Measurements from ENCODE around the gene PRKAR2A.
"Not testable (repeated sequence)": the region's sequence is repeated elsewhere in the genome, so short reads cannot be mapped to it uniquely, and the experiment has no call there.

The PRKAR2A gene

GRCh38 chr3:48835650-48836366 lies 11.9 kb downstream of the PRKAR2A start:
- peak; percentile 56 for DNase-seq (ENCODE audit: low read depth, low spot score)

GRCh38 chr3:48832684-48833083 lies 15.0 kb downstream of the PRKAR2A start:
- DNase-seq (ENCODE audit: low read depth, low spot score) = no peak

DNA sequence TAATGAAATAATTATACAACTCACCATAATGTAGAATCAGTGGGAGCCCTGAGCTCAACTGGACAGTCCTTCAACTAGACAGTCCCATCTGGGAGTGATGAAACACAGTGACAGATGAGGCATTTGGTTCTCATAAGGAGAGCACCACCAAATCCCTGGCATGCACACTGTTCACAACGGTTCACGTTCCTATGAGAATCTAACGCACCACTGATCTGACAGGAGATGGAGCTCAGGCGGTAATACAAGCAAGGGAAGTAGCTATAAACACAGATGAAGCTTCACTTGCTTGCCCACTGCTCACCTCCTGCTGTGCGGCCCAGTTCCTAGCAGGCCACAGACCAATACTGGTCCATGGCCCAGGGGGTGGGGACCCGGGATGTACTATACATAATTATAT lies 17.0 kb downstream of the PRKAR2A start:
- no peak for DNase-seq (ENCODE audit: low read depth, low spot score)

DNA sequence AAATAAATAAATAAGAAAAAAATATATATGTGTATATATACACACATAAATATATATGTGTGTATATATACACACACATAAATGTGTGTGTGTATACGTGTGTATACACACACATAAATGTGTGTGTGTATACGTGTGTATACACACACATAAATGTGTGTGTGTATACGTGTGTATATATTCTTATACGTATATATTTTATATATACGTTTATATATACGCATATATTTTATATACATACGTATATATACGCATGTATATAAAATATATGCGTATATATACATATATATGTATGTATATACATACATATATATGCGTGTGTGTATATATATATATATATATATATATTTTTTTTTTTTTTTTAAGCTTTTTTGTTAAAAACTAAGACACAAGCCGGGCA lies 18.1 kb downstream of the PRKAR2A start:
- not testable (repeated sequence) for DNase-seq (ENCODE audit: low read depth, low spot score)

DNA sequence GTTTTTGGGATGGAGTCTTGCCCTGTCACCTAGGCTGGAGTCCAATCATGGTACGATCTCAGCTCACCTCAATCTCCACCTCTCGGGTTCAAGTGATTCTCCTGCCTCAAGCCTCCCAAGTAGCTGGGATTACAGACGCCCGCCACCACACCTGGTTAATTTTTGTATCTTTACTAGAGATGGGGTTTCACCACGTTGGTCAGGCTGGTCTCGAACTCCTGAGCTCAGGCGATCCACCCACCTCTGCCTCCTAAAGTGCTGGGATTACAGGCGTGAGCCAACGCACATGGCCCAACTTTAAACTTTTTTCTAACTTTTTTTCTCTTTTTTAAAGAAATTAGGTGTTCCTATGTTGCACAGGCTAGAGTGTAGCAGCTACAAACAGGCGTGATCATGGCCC lies 19.8 kb downstream of the PRKAR2A start:
- not testable (repeated sequence) for DNase-seq (ENCODE audit: low read depth, low spot score)

- no peak for DNase-seq (ENCODE audit: low read depth, low spot score)
Observed at GRCh38 chr3:48826451-48826850, 21.2 kb downstream of the PRKAR2A start.

DNA sequence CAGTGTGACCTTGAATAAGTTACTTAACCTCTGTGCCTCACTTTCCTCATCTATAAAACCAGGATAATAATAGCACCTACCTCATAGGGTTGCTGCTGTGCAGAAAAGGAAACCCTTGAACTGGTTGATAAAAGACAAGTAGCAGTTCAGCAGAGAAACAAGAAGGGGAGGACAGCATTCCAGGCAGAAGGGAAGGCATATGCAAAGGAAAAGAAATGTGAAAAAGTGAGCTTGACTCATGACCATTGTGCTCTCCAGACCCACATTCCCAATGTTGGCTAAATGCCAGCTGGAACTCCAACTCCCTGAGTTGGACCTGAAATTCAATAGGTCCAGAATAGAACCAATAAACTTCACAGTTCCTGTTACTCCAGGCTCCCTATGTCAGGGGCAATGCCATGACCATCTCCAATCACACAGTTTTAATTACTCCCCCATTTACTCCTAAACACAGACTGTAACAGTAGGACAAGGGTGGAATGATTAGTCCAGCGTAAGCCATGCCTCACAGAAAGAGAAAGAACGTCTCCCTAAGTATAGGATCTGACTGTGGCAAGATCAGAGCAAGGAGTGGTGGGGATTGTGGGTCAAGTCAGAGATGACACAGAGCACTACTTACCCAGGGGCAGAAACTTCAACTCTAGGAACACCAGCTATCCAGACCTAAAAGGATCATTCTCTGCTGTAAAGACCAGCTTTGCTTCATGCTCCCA lies 26.9 kb downstream of the PRKAR2A start:
- no peak for DNase-seq (ENCODE audit: low read depth, low spot score)

GRCh38 chr3:48819234-48820221 lies 28.1 kb downstream of the PRKAR2A start:
- no peak for DNase-seq (ENCODE audit: low read depth, low spot score)

- no peak for DNase-seq (ENCODE audit: low read depth, low spot score)
Observed at GRCh38 chr3:48811524-48811923, 36.1 kb downstream of the PRKAR2A start.

GRCh38 chr3:48804930-48805329 lies 42.7 kb downstream of the PRKAR2A start:
- no peak for DNase-seq (ENCODE audit: low read depth, low spot score)

GRCh38 chr3:48800831-48801230 lies 46.8 kb downstream of the PRKAR2A start:
- peak; percentile 10 for DNase-seq (ENCODE audit: low read depth, low spot score)

- no peak for DNase-seq (ENCODE audit: low read depth, low spot score)
Observed at GRCh38 chr3:48798998-48799397, 48.7 kb downstream of the PRKAR2A start.

DNA sequence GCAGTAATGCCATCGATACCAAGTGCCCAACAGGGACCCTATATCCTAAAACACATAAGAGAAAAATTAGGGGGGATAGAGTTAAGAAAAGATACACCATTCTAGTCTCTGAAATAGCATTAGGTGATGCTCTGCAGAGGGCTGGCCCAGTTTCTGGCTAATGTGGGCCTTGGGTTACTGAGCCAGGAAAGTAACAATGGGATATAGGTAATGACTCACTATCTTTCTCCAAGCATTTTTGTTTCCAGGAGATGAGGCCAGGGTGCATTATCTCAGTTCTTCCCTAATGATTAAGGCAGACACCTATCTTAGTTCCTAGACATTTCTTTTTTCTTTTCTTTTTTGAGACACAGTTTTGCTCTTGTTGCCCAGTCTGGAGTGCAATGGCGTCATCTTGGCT lies 50.0 kb downstream of the PRKAR2A start:
- DNase-seq (ENCODE audit: low read depth, low spot score) = no peak

- no peak for DNase-seq (ENCODE audit: low read depth, low spot score)
Observed at GRCh38 chr3:48795997-48796732, 51.5 kb downstream of the PRKAR2A start.

GRCh38 chr3:48793484-48793883 lies 54.2 kb downstream of the PRKAR2A start:
- DNase-seq (ENCODE audit: low read depth, low spot score) = not testable (repeated sequence)

GRCh38 chr3:48789665-48790064 lies 58.0 kb downstream of the PRKAR2A start:
- DNase-seq (ENCODE audit: low read depth, low spot score) = no peak

DNA sequence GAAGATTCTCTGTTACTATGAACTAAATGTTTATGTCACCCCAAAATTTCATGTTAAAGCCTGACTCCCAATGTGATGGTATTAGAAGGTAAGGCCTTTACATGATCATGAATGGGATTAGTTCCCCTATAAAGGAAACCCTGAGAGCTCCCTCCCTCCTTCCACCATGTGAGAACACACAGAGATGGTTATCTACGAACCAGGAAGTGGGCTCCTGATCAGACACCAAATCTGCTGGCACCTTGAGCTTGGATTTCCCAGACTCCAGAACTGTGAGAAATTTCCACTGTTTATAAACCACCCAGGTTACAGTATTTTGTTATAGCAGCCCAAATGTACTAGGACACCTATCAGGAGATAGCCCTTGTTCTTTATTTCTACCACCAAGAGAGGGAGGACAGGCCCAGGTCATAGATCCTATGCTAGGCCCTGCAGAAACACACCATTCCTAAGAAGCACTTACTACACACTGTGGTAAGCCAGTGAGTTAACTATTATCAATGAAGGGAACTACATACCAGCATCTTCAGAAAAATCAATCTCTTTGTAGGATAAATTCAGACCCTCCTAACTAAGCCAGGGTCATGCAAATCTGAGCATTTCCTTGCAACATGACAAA lies 59.0 kb downstream of the PRKAR2A start:
- no peak for DNase-seq (ENCODE audit: low read depth, low spot score)

DNA sequence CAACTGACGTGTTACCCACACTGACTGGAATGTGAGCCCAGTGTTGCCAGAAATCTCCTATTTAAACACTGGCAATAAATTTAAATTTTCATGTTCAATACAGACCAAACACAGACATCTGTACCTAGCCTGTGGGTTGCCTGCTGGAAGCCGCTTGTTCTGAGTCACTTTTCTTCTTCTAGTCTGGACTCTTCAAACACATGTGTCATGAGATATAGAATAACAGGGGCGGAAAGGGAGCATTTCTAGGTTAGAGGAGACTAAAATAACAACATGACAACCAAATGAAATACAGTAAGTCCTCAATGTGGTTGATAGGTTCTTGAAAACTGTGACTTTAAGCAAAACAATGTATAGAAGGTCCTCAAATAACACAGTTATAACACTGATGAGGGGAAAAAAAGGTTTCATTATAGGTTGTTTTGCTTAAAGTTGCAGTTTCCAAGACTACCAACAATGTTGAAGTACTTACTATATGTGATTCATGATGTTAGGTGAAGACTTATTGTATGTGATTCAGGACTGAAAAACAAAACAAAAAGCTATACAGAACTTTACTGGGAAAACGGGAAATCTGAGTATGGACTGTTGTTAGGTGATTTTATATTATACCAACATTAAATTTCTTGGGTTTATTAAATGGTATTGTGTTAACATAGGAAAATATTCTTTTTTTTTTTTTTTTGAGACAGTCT lies 63.1 kb downstream of the PRKAR2A start:
- DNase-seq (ENCODE audit: low read depth, low spot score) = no peak

DNA sequence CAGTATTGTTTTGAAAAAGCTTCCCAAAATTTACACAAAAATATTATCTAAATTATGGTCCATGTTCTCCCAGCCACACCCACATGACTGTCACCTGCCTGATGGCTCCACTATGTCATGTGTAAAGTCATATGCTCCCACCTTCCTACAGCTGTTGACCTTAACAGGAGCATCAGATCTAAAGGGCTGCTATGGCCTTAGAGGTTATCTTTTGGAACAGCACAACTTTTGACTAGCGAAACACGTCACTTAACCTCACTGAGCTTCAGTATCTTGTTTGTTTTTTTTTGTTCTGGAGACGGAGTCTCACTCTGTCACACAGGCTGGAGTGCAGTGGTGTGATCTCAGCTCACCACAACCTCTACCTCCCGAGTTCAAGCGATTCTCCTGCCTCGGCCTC lies 64.4 kb downstream of the PRKAR2A start:
- DNase-seq (ENCODE audit: low read depth, low spot score) = no peak

- no peak for DNase-seq (ENCODE audit: low read depth, low spot score)
Observed at GRCh38 chr3:48782046-48782445, 65.6 kb downstream of the PRKAR2A start.

Measured in ELF-1 (cell line).